Upper lobe of left lung (tissue), 4 donors: ENCODE data around the gene PHF21A.

ENCODE experiments used
- EP300 ChIP-seq, 4 donors: sonication (generic); formaldehyde crosslinking; IDR thresholded peaks; one replicate each; pipeline ENCODE4 v1.5.1; 2017; ENCODE audit warnings: antibody characterized with exemption in 4 of 4, control low read depth in 2 of 4
- POLR2AphosphoS5 ChIP-seq, 2 donors: sonication (generic); formaldehyde crosslinking; IDR thresholded peaks; one replicate each; pipeline ENCODE4 v1.5.1; 2017; ENCODE audit warnings: antibody characterized with exemption in 2 of 2
- TF ChIP-seq, protein P1 (sequence below), 6 experiments: fragments of 450-650 bp in 4 of 6; fragments of 200-600 bp in 2 of 6; sonication (generic) in 2 of 6; IDR thresholded peaks; one replicate each; pipeline ENCODE4 v1.5.1; 2016 to 2019; ENCODE audit warnings: antibody characterized with exemption in 6 of 6

DNA sequence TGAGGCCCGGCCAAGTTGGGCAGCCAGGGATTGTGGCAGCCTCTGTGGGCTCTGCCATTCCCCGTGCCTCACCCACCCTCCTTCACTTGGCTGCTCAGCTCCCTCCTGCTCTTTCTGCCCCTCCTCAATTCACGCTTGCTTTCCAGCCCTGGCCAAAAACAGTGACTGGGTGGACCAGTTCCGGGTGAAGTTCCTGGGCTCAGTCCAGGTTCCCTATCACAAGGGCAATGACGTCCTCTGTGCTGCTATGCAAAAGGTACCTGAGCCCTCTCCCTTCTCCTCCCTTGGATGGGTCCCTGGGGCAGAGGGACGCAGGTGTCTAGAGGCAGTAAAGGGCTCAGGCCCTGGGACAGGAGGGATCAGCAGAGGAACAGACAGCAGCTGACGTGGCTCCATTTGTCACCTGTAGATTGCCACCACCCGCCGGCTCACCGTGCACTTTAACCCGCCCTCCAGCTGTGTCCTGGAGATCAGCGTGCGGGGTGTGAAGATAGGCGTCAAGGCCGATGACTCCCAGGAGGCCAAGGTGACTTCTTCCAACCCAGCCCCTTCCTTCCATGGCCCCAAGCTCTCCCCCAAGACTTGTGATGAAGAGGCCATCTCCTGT, 216.8 kb downstream of the PHF21A start:
- TF ChIP-seq POLR2AphosphoS5 (IDR thresholded peaks at IDR 0.05), result no peak
- no peak for TF ChIP-seq EP300 (IDR thresholded peaks at IDR 0.05)
- TF ChIP-seq, protein P1, sequence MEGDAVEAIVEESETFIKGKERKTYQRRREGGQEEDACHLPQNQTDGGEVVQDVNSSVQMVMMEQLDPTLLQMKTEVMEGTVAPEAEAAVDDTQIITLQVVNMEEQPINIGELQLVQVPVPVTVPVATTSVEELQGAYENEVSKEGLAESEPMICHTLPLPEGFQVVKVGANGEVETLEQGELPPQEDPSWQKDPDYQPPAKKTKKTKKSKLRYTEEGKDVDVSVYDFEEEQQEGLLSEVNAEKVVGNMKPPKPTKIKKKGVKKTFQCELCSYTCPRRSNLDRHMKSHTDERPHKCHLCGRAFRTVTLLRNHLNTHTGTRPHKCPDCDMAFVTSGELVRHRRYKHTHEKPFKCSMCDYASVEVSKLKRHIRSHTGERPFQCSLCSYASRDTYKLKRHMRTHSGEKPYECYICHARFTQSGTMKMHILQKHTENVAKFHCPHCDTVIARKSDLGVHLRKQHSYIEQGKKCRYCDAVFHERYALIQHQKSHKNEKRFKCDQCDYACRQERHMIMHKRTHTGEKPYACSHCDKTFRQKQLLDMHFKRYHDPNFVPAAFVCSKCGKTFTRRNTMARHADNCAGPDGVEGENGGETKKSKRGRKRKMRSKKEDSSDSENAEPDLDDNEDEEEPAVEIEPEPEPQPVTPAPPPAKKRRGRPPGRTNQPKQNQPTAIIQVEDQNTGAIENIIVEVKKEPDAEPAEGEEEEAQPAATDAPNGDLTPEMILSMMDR (IDR thresholded peaks at IDR 0.05), result no peak
